Testis (tissue), 3 donors: ENCODE results near the gene SBK1. TPM values are rescaled to one million over a fixed set of nuclear protein-coding genes. Genes with fewer than 3 reads are reported as not detected.

Source experiments
- DNase-seq: peaks from one replicate; pipeline ENCODE4 v3.0.0-alpha.2; 2019
- H3K27ac ChIP-seq, 2 donors: fragments of 200-600 bp; sonication (generic); one replicate each; pipeline ENCODE4 v1.5.1; 2019
- H3K27me3 ChIP-seq: fragments of 200-600 bp; sonication (generic); one replicate; pipeline ENCODE4 v1.5.1; 2019
- H3K36me3 ChIP-seq: fragments of 200-600 bp; sonication (generic); one replicate; pipeline ENCODE4 v1.5.1; 2017; ENCODE audit warnings: low read depth; ENCODE audit errors: missing control alignments
- H3K4me1 ChIP-seq: fragments of 200-600 bp; sonication (generic); one replicate; pipeline ENCODE4 v1.5.1; 2019
- H3K4me3 ChIP-seq, 2 donors: fragments of 200-600 bp; sonication (generic); one replicate each; pipeline ENCODE4 v1.5.1; 2017 to 2019
- H3K9me3 ChIP-seq: fragments of 200-600 bp; sonication (generic); one replicate; pipeline ENCODE4 v1.5.1; 2017
- CTCF ChIP-seq, 3 experiments: fragments of 450-650 bp in 2 of 3; fragments of 200-600 bp in 1 of 3; sonication (generic) in 1 of 3; IDR thresholded peaks; one replicate each; pipeline ENCODE4 v1.5.1; 2016 to 2019; ENCODE audit warnings: antibody characterized with exemption in 3 of 3, mild to moderate bottlenecking in 2 of 3, moderate library complexity in 1 of 3
- POLR2A ChIP-seq: fragments of 450-650 bp; IDR thresholded peaks from one replicate; pipeline ENCODE4 v1.6.1; 2017; ENCODE audit warnings: antibody characterized with exemption, mild to moderate bottlenecking, moderate library complexity
- WGBS, 2 donors: methylation state at CpG; one replicate each; pipeline ENCODE4 v1.1.5; 2018; 5-methylcytosine and 5-hydroxymethylcytosine counted together
- intact Hi-C: fragments of 100-400 bp; cut with DNase I; formaldehyde crosslinking; loops from one replicate; pipeline ENCODE4 v1.15.1; 2023; ENCODE audit warnings: low total_unique reads
- polyA plus RNA-seq: library from polyadenylated mRNA; stranded (reverse); fragments of 350-450 nt; fragmentation: Illumina TruSeq; extraction: RNeasy Lipid Tissue Mini Kit (QIAGEN cat#74804); gene quantifications from one replicate; pipeline ENCODE4 v1.2.3, GENCODE V29; 2014; ENCODE audit warnings: low read depth, low replicate concordance; ENCODE audit not compliant: insufficient read depth
- total RNA-seq, 2 donors: library from RNA; depleted of rRNA; stranded (reverse); fragments of >200 nt; gene quantifications; one replicate each; pipeline ENCODE4 v1.2.3, GENCODE V29; 2016

Gene SBK1
- total and polyA plus RNA-seq, 3 donors from 2014 or later: 4.1 to 8.1 (median 4.6) TPM

- Histone ChIP-seq H3K9me3 (no peaks in the 10 kb centered on the region), H3K27ac (no peak overlapping the region), H3K36me3 (no peaks in the 10 kb centered on the region), H3K4me3 (no peak overlapping the region), H3K4me1 (peaks cover 12% of the 10 kb centered on the region), H3K27me3 (no peaks in the 10 kb centered on the region)
- intact Hi-C loops: no loop called here
- TF ChIP-seq POLR2A (no peak), CTCF (IDR thresholded peaks at IDR 0.05) (no peak)
- DNase-seq: no peak
- WGBS, 2 donors: 74 to 80% methylated on average over 4 to 6 of the region's 6 CpGs
Measured at GRCh38 chr16:28294201-28294600, 1.9 kb downstream of the SBK1 start.

DNA sequence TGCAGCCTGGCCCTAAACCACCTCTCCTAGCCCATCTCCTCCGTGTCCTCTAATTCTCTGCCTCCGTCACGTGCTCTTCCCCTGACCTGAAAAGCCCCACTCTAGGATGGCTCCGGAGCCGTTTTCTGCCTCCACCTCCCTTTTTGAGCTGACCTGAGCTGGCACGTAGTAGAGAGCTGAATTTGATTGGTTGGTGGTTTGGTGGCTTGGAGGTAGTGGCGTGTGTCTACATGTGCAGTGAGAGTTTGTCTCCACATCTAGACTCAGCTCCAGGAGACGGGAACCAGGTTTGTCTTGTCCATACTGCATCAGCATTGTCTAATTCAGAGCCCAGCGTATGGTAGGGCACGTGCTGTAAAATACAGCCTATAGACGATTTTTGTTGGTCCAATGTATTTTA lies 3.0 kb downstream of the SBK1 start:
- no peaks in the 10 kb centered on the region for H3K27me3 ChIP-seq
- TF ChIP-seq POLR2A (no peak), CTCF (IDR thresholded peaks at IDR 0.05) (no peak)
- DNase-seq: no peak
- WGBS, 2 donors: 85 to 91% methylated on average over 11 of the region's 11 CpGs
- H3K4me1 ChIP-seq: peaks cover 12% of the 10 kb centered on the region
- H3K4me3 ChIP-seq: no peak overlapping the region
- H3K36me3 ChIP-seq: no peaks in the 10 kb centered on the region
- intact Hi-C loops: no loop called here
- H3K27ac ChIP-seq: no peak overlapping the region
- H3K9me3 ChIP-seq: no peaks in the 10 kb centered on the region

DNA sequence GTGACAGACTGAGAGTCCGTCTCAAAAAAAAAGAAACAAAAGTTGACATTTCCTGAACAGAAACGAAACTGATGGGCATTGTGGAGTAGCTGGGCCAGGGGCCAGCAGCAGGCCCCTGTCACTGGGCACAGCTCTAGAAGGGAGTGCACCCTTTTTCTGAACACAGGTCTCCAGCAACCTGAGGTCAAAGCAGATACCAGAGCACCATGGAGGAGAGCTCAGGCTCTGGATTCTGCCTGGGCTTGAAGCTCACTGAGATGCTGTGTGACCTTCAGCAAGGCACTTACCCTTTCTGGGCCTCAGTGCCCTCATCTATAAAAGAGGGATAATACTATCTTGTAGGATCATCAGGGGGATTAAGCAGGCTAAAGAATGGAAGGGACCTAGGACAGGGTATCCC lies 5.0 kb downstream of the SBK1 start:
- intact Hi-C loops: no loop called here
- WGBS, 2 donors: 44 to 63% methylated on average over 2 of the region's 2 CpGs
- peaks cover 9% of the 10 kb centered on the region for H3K4me1 ChIP-seq

GRCh38 chr16:28297784-28298510 lies 5.6 kb downstream of the SBK1 start:
- Histone ChIP-seq H3K27me3 (no peaks in the 10 kb centered on the region), H3K4me3 (no peak overlapping the region), H3K36me3 (no peaks in the 10 kb centered on the region), H3K4me1 (peaks cover 5% of the 10 kb centered on the region), H3K9me3 (no peaks in the 10 kb centered on the region), H3K27ac (no peak overlapping the region)
- intact Hi-C loops: no loop called here
- no peak for DNase-seq
- TF ChIP-seq CTCF (IDR thresholded peaks at IDR 0.05): no peak
- no peak for TF ChIP-seq POLR2A
- 71 to 77% methylated on average over 4 to 11 of the region's 11 CpGs for WGBS, 2 donors

More for the DNA sequence above, 5.0 kb downstream of the SBK1 start:
- Histone ChIP-seq H3K27ac (no peak overlapping the region), H3K9me3 (no peaks in the 10 kb centered on the region), H3K27me3 (no peaks in the 10 kb centered on the region), H3K36me3 (no peaks in the 10 kb centered on the region), H3K4me3 (no peak overlapping the region)
- TF ChIP-seq POLR2A: no peak
- TF ChIP-seq CTCF (IDR thresholded peaks at IDR 0.05): no peak
- DNase-seq: no peak

GRCh38 chr16:28298511-28298878 lies 6.2 kb downstream of the SBK1 start:
- Histone ChIP-seq H3K4me1 (no peaks in the 10 kb centered on the region), H3K27me3 (no peaks in the 10 kb centered on the region), H3K4me3 (no peak overlapping the region), H3K36me3 (no peaks in the 10 kb centered on the region), H3K9me3 (no peaks in the 10 kb centered on the region), H3K27ac (no peak overlapping the region)
- intact Hi-C loops: no loop called here
- no peak for TF ChIP-seq POLR2A
- no peak for TF ChIP-seq CTCF (IDR thresholded peaks at IDR 0.05)
- DNase-seq: no peak
- WGBS, 2 donors: 69 to 74% methylated on average over 3 to 4 of the region's 4 CpGs
